Endothelial cell of umbilical vein (primary cell): ENCODE data around the gene GMPPA. TPM values are rescaled to one million over a fixed set of nuclear protein-coding genes. Genes with fewer than 3 reads are reported as not detected.

Source experiments
- BruUV-seq: library from RNA; stranded (reverse); fragments of 400-500 nt; replicated peaks from 2 replicates; lab custom pipeline; 2021; lab: Mats Ljungman, UMichigan
- CTCF ChIA-PET: fragments of 300-600, 350-600 bp; sonication (Branson Sonifier 250); formaldehyde crosslinking; loops from one replicate; lab custom pipeline; 2021; ENCODE audit warnings: antibody characterized with exemption, inconsistent platforms; lab: Charles Lee
- POLR2A ChIA-PET: fragments of 300-600, 350-600 bp; sonication (Branson Sonifier 250); formaldehyde crosslinking; loops from one replicate; lab custom pipeline; 2021; ENCODE audit warnings: antibody characterized with exemption, inconsistent platforms; lab: Charles Lee
- DNase-seq: peaks from one replicate; pipeline ENCODE4 v3.0.0-alpha.2; 2011; ENCODE audit warnings: low read depth, low spot score
- FAIRE-seq: peaks from 2 replicates; lab custom pipeline; 2011; peaks lifted over from hg19 to GRCh38; lab: Jason Lieb, UNC
- H2AFZ ChIP-seq: 2 replicates; pipeline ENCODE4 v1.6.0; 2012; ENCODE audit warnings: low read depth, low read length, control low read depth, inconsistent platforms
- H3K27ac ChIP-seq: 2 replicates; pipeline ENCODE4 v1.5.1; 2011; ENCODE audit warnings: low read depth, mild to moderate bottlenecking, control low read depth, low read length, moderate library complexity; ENCODE audit not compliant: insufficient read depth
- H3K27me3 ChIP-seq, 2 experiments: 2 replicates each; pipeline versions ENCODE4 v1.6.0 to v1.6.1; 2011; ENCODE audit warnings: low read length in 2 of 2, mixed read lengths in 1 of 2; ENCODE audit not compliant: control insufficient read depth in 2 of 2, insufficient read depth in 2 of 2
- H3K36me3 ChIP-seq, 2 experiments: 2 replicates in 1 of 2; 3 replicates in 1 of 2; pipeline ENCODE4 v1.5.1; 2011; ENCODE audit warnings: low read length in 2 of 2, mild to moderate bottlenecking in 1 of 2, moderate library complexity in 1 of 2; ENCODE audit not compliant: control insufficient read depth in 2 of 2, insufficient read depth in 2 of 2; ENCODE audit errors: extremely low read depth in 1 of 2
- H3K4me1 ChIP-seq: 3 replicates; pipeline ENCODE4 v1.5.1; 2011; ENCODE audit warnings: mild to moderate bottlenecking, low read length; ENCODE audit not compliant: control insufficient read depth, insufficient read depth; ENCODE audit errors: extremely low read depth
- H3K4me2 ChIP-seq: 2 replicates; pipeline ENCODE4 v1.6.1; 2011; ENCODE audit warnings: low read length, control low read depth, mixed read lengths; ENCODE audit not compliant: insufficient read depth
- H3K4me3 ChIP-seq, 3 experiments: fragments of 200-600 bp in 1 of 3; sonication (generic), shearing (Covaris generic) in 1 of 3; replicated peaks in 1 of 3; 2 replicates each; pipeline ENCODE4 v1.5.1; 2011 to 2016; ENCODE audit warnings: control low read depth in 3 of 3, low read length in 3 of 3, mild to moderate bottlenecking in 2 of 3, inconsistent platforms in 1 of 3, low read depth in 1 of 3, moderate library complexity in 1 of 3; ENCODE audit not compliant: insufficient read depth in 1 of 3
- H3K79me2 ChIP-seq: 2 replicates; pipeline ENCODE4 v1.6.0; 2012; ENCODE audit warnings: low read length, inconsistent platforms; ENCODE audit not compliant: control insufficient read depth, insufficient read depth
- H3K9ac ChIP-seq: replicated peaks from 2 replicates; pipeline ENCODE3; 2011; ENCODE audit warnings: low read length, control low read depth; ENCODE audit not compliant: insufficient read depth; ENCODE audit errors: extremely low read depth
- H3K9me1 ChIP-seq: replicated peaks from 3 replicates; pipeline ENCODE4 v1.6.0; 2011; ENCODE audit warnings: mild to moderate bottlenecking, low read length; ENCODE audit not compliant: control insufficient read depth, insufficient read depth; ENCODE audit errors: extremely low read depth
- H3K9me3 ChIP-seq: replicated peaks from 2 replicates; pipeline ENCODE4 v1.5.1; 2012; ENCODE audit warnings: low read length, inconsistent platforms; ENCODE audit not compliant: control insufficient read depth, insufficient read depth
- H4K20me1 ChIP-seq: replicated peaks from 2 replicates; pipeline ENCODE3; 2011; ENCODE audit warnings: mild to moderate bottlenecking, low read length; ENCODE audit not compliant: control insufficient read depth, insufficient read depth; ENCODE audit errors: extremely low read depth
- EZH2 ChIP-seq: IDR thresholded peaks from 2 replicates; pipeline ENCODE4 v1.6.1; 2012; ENCODE audit warnings: borderline replicate concordance, low read depth, mild to moderate bottlenecking, moderate library complexity, low read length, inconsistent platforms; ENCODE audit not compliant: severe bottlenecking
- JUN ChIP-seq: IDR thresholded peaks from 2 replicates; pipeline ENCODE4 v1.6.1; 2011; ENCODE audit warnings: borderline replicate concordance, low read depth; ENCODE audit not compliant: insufficient read length, insufficient read depth
- POLR2A ChIP-seq: IDR thresholded peaks from 2 replicates; pipeline ENCODE4 v1.6.1; 2012; ENCODE audit warnings: low read depth, mild to moderate bottlenecking, control low read depth, low read length
- dilution Hi-C: fragments of 300-500 bp; cut with MboI; formaldehyde crosslinking; loops from one replicate; pipeline ENCODE4 v1.15.0; 2019; ENCODE audit warnings: low sequenced_read_pairs; ENCODE audit not compliant: extremely low pct_ligation_motif_present
- intact Hi-C: fragments of 100-400 bp; cut with micrococcal nuclease; formaldehyde crosslinking; loops from one replicate; pipeline ENCODE4 v1.10.0; 2022
- polyA plus RNA-seq, 4 experiments: library from polyadenylated mRNA; depleted of rRNA in 3 of 4; stranded (reverse) in 3 of 4; unstranded in 1 of 4; fragments of >200 nt; gene quantifications; 2 replicates each; pipeline versions ENCODE4 v1.2.1 to v1.2.3, GENCODE V29; 2011 to 2012; ENCODE audit warnings: missing spikeins in 1 of 4
- total RNA-seq: library from RNA; stranded (reverse); gene quantifications from 2 replicates; pipeline ENCODE4 v1.2.3, GENCODE V29; 2021
- TF ChIP-seq, protein P1 (sequence below): IDR thresholded peaks from 2 replicates; pipeline ENCODE4 v1.6.1; 2011; ENCODE audit not compliant: insufficient read depth, insufficient read length
- TF ChIP-seq, protein P2 (sequence below), 2 donors: IDR thresholded peaks; 1 replicate in 1 of 2; 2 replicates in 1 of 2; pipeline ENCODE4 v1.5.1; 2011; ENCODE audit warnings: low read length in 2 of 2, mild to moderate bottlenecking in 2 of 2, moderate library complexity in 2 of 2, control low read depth in 1 of 2, inconsistent platforms in 1 of 2, low read depth in 1 of 2; ENCODE audit not compliant: insufficient read depth in 1 of 2; ENCODE audit errors: extremely low read depth in 1 of 2

The GMPPA gene
- total and polyA plus RNA-seq, 2 donors (not counting 3 experiments of a cell fraction or from before 2014, with no cell fraction given): 39.1 to 104 TPM

DNA sequence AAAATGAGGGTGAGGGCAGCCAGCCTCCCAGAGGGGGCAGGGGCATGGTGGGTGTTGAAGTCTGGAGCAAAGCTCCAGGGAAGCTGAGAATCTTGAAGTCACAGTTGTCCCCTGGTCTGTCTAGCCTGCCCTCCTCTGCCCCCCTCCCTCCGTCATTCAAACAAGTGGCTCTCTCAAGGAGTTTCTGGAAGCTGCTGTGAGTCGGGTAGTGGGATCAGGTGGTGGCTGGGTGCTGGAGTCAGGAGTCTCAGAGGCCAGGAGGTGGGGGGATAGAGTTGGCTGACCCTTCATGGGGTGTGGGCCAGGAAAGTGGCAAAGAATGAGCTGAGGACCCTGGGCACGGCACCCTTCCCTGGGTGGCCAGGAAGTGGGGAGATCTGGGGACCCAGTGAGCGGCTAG lies 15.1 kb downstream of the GMPPA start:
- DNase-seq: no peak
- Histone ChIP-seq H2AFZ (no peak overlapping the region), H3K36me3 (no peaks in the 10 kb centered on the region), H3K4me1 (no peaks in the 10 kb centered on the region), H3K9me1 (no peaks in the 10 kb centered on the region), H4K20me1 (no peaks in the 10 kb centered on the region), H3K27ac (no peak overlapping the region), H3K9me3 (no peaks in the 10 kb centered on the region), H3K79me2 (no peaks in the 10 kb centered on the region), H3K4me3 (no peak overlapping the region), H3K4me2 (no peak overlapping the region), H3K27me3 (peaks cover 60 to 67% of the 10 kb centered on the region in 2 experiments), H3K9ac (no peak overlapping the region)
- FAIRE-seq: no peak
- dilution Hi-C loops: no loop called here
- CTCF ChIA-PET: interaction anchor here (1.2 to 6.6 kb wide), 3 partner anchors 9 to 18 kb away, joined by 3 to 39 read pairs (median 8); a partner anchor contains a TSS
- intact Hi-C loops: no loop called here
- POLR2A ChIA-PET: no interaction called here
- no TSS peak for BruUV-seq
- TF ChIP-seq EZH2: peak; percentile 27
- TF ChIP-seq, protein P1, sequence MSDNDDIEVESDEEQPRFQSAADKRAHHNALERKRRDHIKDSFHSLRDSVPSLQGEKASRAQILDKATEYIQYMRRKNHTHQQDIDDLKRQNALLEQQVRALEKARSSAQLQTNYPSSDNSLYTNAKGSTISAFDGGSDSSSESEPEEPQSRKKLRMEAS: no peak

DNA sequence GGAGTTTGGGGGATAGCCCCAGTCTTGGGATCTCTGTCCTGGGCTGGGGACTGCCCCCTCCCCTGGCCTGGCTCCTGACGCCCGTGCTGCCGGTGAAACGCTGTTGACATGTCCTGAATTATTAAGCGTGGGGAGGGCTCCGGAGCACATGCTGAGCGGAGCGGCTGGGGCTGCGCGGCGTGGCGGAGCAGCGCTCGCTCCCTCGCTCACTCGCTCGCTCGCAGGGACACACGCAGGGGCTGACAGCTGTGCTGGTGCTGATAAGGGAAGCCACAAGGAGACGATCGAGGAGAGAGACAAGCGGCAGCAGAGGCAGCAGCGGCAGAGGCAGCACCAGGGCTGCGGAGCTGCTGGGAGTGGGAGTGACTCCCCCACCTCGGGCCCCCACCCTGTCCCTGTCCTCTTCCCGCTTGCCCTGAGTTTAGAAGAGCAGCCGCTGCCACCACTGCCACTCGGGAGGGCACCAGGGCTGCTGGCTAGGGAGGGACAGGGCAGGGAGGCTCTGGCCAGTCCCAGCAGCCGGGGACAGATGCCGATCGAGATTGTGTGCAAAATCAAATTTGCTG lies 15.6 kb downstream of the GMPPA start, which contains the start of gene ASIC4:
TSS of gene ASIC4 (plus strand) at position 287 of the 566 bp plus-strand sequence. CDS start at position 530, 243 bp downstream.
- no peak within 1 kb of the TSS for H3K4me2 ChIP-seq
- dilution Hi-C loops: no loop called here
- H3K9me3 ChIP-seq: no peaks in the 10 kb centered on the region
- peaks cover 60 to 67% of the 10 kb centered on the region in 2 experiments for H3K27me3 ChIP-seq
- no peaks in the 10 kb centered on the region for H3K79me2 ChIP-seq
- DNase-seq (no peak), FAIRE-seq (no peak)
- TF ChIP-seq JUN: no peak
- no peak for TF ChIP-seq POLR2A
- TF ChIP-seq EZH2: peak; percentile 59
- TF ChIP-seq, protein P2, sequence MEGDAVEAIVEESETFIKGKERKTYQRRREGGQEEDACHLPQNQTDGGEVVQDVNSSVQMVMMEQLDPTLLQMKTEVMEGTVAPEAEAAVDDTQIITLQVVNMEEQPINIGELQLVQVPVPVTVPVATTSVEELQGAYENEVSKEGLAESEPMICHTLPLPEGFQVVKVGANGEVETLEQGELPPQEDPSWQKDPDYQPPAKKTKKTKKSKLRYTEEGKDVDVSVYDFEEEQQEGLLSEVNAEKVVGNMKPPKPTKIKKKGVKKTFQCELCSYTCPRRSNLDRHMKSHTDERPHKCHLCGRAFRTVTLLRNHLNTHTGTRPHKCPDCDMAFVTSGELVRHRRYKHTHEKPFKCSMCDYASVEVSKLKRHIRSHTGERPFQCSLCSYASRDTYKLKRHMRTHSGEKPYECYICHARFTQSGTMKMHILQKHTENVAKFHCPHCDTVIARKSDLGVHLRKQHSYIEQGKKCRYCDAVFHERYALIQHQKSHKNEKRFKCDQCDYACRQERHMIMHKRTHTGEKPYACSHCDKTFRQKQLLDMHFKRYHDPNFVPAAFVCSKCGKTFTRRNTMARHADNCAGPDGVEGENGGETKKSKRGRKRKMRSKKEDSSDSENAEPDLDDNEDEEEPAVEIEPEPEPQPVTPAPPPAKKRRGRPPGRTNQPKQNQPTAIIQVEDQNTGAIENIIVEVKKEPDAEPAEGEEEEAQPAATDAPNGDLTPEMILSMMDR (IDR thresholded peaks at IDR 0.05; ENCODE audit: extremely low read depth in 1 of 2, insufficient read depth in 1 of 2, low read depth in 1 of 2, low read length in 2 of 2): no peak
- no peak within 1 kb of the TSS for H2AFZ ChIP-seq
- H3K4me3 ChIP-seq: no peak within 1 kb of the TSS
- CTCF ChIA-PET: interaction anchor here (1.2 to 6.6 kb wide), 3 partner anchors 8 to 19 kb away, joined by 3 to 39 read pairs (median 8); a partner anchor contains a TSS
- H3K27ac ChIP-seq: no peak within 1 kb of the TSS
- H3K36me3 ChIP-seq: no peaks in the 10 kb centered on the region
- H3K9me1 ChIP-seq: no peaks in the 10 kb centered on the region
- H4K20me1 ChIP-seq: no peaks in the 10 kb centered on the region
- POLR2A ChIA-PET: no interaction called here
- H3K4me1 ChIP-seq: no peaks in the 10 kb centered on the region
- no TSS peak for BruUV-seq
- H3K9ac ChIP-seq: no peak within 1 kb of the TSS
- intact Hi-C loops: no loop called here
